HG03565 (cell line): ENCODE data around the gene SHKBP1.

Experiments used
- ATAC-seq: cut with Tn5 transposase; IDR thresholded peaks from one replicate; pipeline ENCODE4 v1.9.1; 2021; ENCODE audit warnings: mild to moderate bottlenecking, moderate library complexity; ENCODE audit not compliant: unreplicated experiment

Gene SHKBP1

DNA sequence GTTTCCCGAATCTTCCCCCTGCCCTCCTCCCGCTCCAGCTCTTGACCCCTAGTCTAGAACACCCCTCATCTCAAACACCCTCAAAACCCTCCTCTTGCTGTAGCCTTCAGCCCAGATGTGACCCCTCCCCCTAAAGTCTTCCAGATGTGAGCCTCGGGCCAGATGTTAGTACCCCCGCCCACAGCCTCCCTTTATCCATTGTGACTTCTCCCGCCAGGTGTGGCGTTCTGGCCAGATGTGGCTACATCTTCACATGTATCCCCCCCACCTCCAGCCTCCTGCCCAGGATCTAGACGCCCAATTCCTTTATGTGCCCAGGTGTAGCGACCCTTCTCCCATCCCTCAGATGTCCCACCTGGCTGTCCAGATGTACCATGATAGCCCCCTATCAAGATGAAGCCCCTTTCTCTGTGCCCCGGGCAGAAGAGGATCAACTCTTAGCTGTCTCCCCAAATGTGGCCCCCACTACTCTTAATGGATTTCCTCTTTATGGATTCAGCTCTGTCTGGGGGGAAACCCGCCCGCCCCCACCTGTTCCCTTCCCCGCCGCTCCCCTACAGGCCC, 24.0 kb downstream of the SHKBP1 start:
- no peak for ATAC-seq

DNA sequence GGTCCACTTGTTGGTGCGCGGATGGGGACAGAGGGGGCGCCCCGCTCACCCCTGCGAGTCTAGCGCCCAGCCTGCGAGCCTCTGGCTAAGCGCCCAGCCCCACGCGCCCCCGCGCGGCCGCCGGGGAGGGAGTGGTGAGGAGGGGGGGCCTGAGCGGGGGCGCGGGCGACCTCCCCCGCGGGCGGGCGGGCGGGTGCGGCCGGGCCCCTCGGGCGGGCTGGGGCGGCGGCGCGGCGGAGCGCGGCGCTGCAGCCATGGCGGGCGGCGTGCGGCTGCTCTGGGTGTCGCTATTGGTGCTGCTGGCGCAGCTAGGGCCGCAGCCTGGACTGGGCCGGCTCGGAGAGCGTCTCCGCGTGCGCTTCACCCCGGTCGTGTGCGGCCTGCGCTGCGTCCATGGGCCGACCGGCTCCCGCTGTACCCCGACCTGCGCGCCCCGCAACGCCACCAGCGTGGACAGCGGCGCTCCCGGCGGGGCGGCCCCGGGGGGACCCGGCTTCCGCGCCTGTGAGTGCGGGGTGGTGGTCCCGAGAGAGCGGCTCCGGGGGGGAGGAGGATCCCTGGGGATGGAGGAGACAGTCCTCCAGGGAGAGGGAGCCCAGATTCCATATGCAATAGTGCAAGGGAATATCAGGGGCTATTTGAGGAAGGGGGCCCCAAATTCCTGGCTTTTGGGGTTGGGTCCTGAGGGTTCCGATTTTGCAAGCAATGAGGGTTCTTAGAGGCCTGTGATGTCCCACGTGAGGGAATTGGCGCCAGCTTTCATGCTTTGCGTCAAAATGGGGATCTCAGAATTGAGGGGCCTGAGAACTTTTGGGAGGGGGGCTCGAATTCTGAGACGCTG, 24.7 kb downstream of the SHKBP1 start, which contains the start of gene LTBP4:
LTBP4 (plus strand) TSS at position 236 of the 841 bp plus-strand sequence; CDS start at position 255, 19 bp downstream.
- no peak for ATAC-seq

DNA sequence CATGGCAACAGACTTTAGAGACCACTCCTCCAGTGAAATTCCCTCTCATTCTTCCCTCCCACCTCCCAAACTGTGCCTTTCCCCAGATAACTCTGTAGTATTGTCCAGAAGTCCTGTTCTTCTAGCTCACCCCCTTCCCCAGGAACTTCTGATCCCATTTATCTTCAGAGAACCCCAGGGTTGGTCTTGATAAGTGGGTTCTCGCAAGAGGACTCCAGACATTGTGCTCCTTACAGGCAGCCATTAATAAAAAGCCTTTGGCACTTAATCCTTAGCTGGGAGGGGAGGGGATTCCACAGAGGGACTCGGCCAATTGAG, 26.4 kb downstream of the SHKBP1 start:
- no peak for ATAC-seq

DNA sequence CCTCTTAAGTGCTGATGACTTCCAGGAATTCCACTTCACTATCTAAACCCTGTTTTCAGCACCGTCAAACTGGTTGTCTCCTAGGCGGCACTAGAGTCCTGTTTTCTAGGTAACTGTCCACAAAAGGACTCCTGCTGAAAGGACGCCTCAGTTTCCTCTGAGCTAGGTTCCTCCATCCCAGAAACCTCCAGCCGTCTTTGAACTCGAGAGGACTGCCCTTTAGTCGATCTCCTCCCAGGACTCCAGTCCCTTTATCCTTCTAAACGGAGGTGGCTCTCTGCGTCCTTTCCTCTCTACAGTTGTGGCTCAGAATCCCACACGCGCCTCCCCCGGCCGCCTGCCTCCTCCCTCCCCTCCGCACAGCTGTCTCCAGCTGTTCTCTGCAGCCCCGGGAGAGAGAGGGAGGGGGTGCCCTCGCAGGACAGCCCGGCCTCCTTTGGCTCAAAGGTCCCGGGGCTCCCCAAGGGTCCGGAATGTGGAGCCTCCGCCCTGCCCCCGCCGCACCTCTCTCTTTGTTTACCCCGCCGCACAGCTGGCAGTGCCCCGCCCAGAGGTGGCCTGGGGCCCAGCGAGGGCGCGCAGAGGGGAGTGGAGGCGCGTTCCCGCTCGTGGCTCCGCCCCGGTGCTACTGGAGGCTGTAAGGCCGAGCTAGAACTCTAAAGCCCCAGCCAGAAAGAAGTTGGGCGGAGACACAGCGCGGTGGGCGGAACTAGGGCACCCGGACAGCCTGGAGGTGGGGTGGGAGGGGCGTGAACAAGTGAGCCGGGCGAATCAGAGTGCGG, 26.9 kb downstream of the SHKBP1 start:
- ATAC-seq: peak; percentile 50

DNA sequence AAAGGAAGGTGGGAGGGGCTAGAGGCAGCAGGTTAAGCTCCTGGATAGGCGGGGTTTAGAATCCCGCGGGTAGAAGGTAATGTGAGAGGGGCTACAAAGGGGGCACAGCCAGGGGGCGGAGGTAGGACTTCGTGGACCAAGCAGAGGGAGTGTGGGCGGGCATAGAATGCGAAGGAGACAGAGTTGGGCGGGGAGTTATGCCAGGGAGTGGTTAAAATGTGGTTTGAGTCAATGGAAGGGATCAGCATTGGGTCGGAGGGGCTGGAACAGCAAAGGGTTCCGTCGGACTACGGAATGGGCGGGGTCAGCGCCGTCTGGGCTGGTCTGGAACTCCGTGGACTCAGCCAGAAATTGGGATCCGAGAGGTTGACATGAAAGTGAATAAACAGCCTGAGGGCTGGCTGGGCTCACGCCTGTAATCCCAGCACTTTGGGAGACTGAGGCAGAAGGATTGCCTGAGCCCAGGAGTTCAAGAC, 27.5 kb downstream of the SHKBP1 start:
- no peak for ATAC-seq

DNA sequence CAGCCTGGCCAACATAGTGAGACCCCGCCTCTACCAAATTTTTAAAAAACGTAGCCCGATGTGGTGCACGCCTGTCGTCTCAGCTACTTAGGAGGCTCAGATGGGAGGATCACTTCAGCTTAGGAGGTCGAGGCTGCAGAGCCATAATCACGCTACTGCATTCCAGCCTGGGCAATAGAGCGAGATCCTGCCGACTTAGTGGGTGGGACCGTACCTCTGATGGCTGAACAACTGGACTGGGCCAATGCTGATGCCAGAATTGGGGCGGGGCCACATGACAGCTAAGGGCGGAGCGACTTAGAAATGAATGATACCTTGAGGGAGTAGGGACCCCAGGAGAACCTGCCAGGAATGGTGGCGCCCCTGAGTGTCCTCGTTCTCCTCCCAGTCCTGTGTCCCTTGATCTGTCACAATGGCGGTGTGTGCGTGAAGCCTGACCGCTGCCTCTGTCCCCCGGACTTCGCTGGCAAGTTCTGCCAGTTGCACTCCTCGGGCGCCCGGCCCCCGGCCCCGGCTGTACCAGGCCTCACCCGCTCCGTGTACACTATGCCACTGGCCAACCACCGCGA, 28.1 kb downstream of the SHKBP1 start:
- ATAC-seq: no peak

DNA sequence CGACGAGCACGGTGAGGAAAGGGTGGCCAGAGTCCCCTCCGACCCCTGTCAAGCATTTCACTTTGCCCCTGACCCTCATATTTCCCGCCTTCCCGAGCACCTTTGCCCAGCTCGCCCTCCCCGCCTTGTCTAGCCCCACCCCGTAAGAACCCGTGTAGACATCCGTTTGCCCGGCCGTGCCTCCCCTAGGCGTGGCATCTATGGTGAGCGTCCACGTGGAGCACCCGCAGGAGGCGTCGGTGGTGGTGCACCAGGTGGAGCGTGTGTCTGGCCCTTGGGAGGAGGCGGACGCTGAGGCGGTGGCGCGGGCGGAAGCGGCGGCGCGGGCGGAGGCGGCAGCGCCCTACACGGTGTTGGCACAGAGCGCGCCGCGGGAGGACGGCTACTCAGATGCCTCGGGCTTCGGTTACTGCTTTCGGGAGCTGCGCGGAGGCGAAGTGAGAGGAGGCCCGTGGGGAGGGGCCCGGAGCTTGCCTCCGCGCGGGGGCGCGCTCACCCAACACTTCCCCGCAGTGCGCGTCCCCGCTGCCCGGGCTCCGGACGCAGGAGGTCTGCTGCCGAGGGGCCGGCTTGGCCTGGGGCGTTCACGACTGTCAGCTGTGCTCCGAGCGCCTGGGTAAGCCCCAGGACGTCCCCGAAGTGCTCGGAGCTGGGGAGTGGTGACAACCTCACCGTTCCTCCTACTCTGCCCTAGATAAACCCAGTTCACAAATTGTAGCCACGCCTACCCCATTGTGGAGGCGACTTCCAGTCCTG, 28.7 kb downstream of the SHKBP1 start:
- no peak for ATAC-seq

DNA sequence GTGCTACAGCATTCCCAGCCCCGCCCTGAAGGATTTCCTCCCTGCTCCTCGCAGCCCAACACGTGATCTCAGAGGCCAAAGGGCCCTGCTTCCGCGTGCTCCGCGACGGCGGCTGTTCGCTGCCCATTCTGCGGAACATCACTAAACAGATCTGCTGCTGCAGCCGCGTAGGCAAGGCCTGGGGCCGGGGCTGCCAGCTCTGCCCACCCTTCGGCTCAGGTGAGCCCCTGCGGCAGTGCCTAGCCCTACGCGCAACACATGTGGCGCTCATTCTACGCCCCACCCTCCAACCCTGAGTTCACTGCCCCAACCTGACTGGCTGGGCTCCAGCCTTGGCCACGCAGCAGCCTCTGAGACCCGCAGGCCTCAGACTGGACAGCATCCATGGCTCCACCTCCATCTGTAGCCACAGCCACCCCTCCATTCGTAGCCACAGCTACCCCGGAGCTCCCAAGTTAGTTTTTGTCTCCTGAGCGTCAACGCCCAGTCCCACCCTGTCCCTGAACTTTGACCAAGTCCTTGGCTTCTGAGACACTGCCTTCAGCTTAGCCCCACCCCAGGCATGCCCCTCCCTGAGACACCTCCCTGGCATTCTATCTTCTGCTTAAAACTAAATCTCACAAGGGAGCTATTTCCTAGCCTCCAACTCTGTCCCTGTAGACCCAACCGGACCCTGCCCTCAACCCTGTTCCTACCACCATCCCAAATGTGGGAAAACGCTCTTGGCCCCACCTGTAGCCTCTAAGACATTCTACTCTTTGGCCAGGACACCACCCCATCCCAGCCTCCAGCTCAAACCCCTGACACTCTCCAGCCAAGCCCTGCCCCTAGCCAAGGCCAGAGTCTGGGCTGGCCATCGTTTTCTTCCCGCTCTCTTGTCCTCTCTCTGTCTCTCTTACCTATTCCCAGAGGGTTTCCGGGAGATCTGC, 30.9 kb downstream of the SHKBP1 start:
- no peak for ATAC-seq

DNA sequence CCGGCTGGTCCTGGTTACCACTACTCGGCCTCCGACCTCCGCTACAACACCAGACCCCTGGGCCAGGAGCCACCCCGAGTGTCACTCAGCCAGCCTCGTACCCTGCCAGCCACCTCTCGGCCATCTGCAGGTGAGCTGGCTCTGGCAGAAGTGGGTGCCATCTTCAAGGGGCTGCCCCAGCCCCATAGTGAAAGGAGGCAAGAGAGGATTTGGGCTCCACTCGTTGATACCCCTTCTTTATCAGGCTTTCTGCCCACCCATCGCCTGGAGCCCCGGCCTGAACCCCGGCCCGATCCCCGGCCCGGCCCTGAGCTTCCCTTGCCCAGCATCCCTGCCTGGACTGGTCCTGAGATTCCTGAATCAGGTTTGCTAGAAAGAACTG, 31.6 kb downstream of the SHKBP1 start:
- ATAC-seq: no peak

DNA sequence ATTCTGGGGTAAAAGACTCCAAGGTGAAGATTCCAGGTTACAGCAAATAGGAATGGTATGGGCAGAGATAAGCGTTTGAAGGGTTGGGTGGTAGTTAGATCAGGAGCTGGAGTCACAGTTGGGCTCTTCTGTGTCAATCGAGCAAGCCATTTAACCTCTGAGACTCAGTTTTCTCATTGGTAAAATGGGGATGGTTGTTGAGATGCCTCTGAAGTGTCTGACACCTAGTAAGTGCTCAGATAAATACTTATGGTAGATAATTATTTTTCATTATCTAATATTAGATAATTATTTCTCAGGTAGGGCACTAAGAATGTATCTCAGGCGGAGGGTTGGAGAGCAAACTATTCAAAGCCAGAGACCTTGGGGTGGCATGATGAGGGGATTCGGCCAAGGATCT, 32.3 kb downstream of the SHKBP1 start:
- no peak for ATAC-seq

DNA sequence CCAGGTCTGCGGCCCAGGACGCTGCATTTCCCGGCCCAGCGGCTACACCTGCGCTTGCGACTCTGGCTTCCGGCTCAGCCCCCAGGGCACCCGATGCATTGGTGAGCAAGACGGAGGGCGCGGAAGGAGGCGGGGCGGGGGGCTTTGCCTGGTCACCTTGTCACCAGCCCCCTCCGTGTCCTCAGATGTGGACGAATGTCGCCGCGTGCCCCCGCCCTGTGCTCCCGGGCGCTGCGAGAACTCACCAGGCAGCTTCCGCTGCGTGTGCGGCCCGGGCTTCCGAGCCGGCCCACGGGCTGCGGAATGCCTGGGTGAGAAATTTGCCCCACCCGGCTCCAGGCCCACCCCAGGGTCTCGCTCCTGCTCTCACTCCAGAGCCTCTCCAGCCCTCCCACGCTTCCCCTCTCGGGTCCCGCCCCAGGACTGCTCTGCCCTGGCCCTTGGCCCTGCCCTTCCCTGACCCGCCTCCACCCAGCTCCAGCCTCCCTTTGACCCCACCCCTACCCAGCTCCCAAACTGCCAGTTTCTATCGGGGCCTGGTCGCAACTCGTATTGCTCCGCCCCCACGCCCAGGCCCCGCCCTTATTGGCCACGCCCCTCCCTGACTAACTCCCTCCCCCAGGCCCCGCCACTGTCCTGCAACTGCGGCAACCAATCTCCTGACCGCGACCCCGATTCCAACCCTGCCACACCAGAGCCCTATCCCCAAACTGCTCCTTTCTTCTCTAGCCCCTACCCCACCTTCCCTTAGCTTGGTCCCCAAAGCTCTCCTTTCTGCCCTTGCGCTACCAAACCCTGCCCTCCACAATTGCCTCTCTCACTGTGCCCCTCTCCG, 33.1 kb downstream of the SHKBP1 start:
- no peak for ATAC-seq

DNA sequence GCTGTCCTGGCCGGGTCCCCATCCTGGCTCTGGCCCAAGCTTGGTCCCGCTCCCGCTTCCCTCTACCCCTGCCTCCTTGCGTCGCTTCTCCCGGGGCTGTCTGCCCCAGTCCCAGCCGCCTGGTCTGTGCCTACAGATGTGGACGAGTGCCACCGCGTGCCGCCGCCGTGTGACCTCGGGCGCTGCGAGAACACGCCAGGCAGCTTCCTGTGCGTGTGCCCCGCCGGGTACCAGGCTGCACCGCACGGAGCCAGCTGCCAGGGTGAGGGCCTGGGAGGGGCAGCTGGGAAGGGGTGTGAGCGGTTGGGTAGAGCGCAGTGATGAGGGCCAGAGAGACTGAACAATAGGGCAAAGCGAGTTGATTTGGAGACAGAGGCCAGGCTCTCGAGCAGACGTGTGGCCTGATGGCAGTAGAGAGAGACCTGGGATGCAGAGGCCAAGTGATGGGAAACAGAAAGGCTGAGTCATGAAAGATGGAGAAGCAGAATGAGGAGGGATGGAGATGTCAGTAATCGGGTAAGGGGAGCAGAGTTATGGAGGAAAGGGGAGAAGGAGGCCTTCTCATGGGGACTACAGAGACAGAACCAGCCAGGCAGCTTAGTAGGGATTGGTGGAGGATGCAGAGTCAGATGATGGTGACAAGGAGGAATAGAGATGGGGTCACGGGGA, 33.9 kb downstream of the SHKBP1 start:
- ATAC-seq: no peak

DNA sequence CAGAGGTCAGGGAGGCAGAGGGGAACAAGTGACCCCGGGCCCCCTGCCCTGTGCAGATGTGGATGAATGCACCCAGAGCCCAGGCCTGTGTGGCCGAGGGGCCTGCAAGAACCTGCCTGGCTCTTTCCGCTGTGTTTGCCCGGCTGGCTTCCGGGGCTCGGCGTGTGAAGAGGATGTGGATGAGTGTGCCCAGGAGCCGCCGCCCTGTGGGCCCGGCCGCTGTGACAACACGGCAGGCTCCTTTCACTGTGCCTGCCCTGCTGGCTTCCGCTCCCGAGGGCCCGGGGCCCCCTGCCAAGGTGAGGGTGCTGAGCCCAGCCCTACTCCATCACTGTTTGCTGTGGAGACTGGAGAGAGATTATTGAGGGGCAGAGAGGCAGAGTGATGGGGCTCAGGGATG, 34.4 kb downstream of the SHKBP1 start:
- no peak for ATAC-seq

DNA sequence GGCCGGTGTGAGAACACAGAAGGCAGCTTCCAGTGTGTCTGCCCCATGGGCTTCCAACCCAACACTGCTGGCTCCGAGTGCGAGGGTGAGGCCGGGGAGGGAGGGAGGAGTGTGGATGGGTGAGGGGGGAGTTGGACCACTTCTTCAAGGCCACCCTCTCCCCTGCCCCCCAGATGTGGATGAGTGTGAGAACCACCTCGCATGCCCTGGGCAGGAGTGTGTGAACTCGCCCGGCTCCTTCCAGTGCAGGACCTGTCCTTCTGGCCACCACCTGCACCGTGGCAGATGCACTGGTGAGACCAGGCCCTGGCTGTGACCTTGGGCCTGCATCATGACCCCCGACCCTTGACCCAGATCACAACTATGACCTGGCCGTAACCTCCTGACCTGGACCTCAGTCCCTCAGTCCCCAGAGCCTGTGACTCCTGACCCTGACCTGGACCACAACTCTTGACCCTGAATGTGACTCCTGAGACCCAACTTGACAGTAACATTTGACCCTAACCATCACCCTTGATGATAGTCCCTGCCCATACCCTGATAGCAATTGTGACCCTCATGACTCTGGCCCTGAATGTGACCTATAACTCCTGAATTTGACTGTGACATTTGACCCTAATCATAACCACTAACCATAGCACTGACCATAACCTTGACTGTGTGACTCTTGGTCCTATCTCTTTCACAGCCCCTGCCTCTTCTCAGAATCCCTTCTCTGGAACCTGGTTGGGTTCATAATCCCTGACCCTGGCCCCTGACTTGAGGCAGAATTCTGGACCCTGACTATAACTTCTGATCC, 35.4 kb downstream of the SHKBP1 start:
- ATAC-seq: no peak

DNA sequence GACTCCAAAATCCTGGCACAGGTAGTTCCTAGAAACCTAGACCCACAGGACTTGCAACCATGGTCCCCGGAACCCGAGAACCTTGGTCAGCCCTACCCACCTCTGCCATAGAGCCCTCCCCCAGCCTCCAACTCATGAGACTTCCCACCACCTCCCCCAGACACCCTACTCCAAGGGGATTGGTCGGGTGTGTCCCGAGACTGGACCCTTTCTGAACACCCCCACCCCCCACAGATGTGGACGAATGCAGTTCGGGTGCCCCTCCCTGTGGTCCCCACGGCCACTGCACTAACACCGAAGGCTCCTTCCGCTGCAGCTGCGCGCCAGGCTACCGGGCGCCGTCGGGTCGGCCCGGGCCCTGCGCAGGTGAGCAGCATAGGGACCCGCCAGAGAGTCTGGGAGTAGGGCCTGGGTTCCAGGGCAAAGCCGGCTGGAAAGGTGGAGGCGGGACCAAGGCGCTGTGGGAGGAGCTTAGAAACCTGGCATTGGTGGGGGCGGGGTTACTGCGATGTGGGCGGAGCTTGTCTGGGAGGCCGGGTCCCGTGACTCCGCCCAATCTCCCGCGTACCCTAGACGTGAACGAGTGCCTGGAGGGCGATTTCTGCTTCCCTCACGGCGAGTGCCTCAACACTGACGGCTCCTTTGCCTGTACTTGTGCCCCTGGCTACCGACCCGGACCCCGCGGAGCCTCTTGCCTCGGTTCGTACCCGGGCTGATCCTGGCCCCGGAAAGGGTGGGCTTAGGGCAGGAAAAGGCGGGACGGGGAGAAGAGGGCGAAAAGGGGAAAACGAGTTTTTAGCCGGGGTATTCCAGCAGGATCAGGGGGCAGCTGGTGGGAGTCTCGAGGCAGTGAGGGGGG, 36.4 kb downstream of the SHKBP1 start:
- ATAC-seq: no peak
